Heart left ventricle (tissue), 13 donors: Measurements from ENCODE around the gene TFDP1.

Experiments
- CTCF ChIP-seq, 12 donors: fragments of 200-600 bp; sonication (generic) in 4 of 12; IDR thresholded peaks; one replicate each; pipeline versions ENCODE4 v1.5.0 to v1.8.0; 2018 to 2022; ENCODE audit warnings: antibody characterized with exemption in 12 of 12, mild to moderate bottlenecking in 5 of 12
- POLR2A ChIP-seq, 2 donors: fragments of 450-650 bp; IDR thresholded peaks; one replicate each; pipeline ENCODE4 v1.6.1; 2017; ENCODE audit warnings: antibody characterized with exemption in 2 of 2, mild to moderate bottlenecking in 2 of 2, moderate library complexity in 2 of 2
- donor health status: ischemic (EF 13 %, LVEDD 7.1; RV severe dilation, severe dysfunction).
- donor health status: DM: no; HTN: yes; CAD: no.
- donor health status: DM: no; HTN: no; CAD: no.
- donor health status: ischemic (EF 25% LVEDD 6.9; RV normal size, moderate dysfunction).
- donor health status: ischemic (EF 25% LVEDD 5.7; RV mildly dilated, moderate dysfunction).
- donor health status: ischemic (EF 35%, LVEDD 5.7; RV mildly dilated, moderate dysfunction).
- donor health status: nonischemic (EF 11% LVEDD 7.7; RV severe dilation, severe dysfunction).
- donor health status: DM: yes; HTN: yes; CAD: no.
- donor health status: PGD.
- donor health status: ischemic (EF 29% LVEDD 5.4; RV normal size, mild dysfunction).
- donor health status: nonischemic (EF 23%, LVEDD 6.1; RV moderate dilation, normal function).

GRCh38 chr13:113573065-113573464 lies 11.5 kb upstream of the TFDP1 start:
- TF ChIP-seq CTCF (IDR thresholded peaks at IDR 0.05): no peak
- TF ChIP-seq POLR2A (IDR thresholded peaks at IDR 0.05): no peak
